ENCODE data around the gene CPXM1.

DNA sequence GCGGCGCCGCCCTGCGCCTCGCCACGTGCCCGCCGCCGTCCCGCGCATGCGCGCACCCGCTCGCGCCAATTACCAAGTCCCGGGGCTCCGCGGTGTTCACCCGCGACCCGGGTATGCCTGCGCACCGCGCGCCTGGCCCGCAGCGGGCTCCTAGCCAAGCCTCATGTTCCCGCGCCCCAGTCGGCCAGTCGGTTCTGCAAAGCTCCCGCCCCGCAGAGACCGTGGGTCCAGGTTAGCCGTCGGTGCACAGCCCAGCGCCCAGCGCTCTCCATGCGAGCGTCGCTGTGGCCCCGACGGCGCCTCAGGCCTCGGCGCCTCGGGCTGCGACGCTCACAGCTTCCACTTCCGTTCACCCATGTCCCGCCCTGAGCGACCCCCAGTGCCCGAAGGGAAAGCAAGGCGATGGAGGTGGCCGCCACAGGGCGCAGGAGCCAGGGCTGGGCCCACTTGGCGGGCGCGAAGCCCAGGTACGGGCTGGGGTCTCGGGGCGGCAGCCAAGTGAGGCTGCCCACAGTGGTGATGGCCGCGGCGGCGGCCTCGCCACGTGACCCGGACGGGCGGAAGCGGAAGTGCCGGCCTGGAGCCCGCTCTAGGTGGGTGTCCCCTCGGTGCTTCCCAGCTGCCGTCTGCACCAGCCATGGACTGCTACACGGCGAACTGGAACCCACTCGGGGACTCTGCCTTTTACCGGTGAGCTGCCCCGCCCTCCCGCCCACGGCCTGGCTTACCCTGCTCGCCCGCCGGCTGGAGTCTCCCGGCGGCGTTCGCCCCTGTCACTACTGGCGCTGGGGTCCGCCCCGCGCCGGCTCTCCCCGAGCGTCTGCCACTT lies 39.9 kb upstream of the CPXM1 start, which contains the start of the genes PCED1A and VPS16:
- TF ChIP-seq POLR2A (IDR thresholded peaks at IDR 0.05; ENCODE audit: borderline replicate concordance, extremely low read depth, insufficient read depth, insufficient read length) = peak; percentile 63
- no peak for TF ChIP-seq CTCF (IDR thresholded peaks at IDR 0.05 in 2 of 3, conservative IDR thresholded peaks at IDR 0.05 in 1 of 3; ENCODE audit: borderline replicate concordance in 1 of 3, insufficient read depth in 1 of 3, low read depth in 2 of 3, low read length in 2 of 3)
- TF ChIP-seq EZH2 (IDR thresholded peaks at IDR 0.05) = no peak
- peak; percentile 78 for TF ChIP-seq POLR2AphosphoS5 (IDR thresholded peaks at IDR 0.05; ENCODE audit: low read depth, low read length)
- no peak for TF ChIP-seq EZH2phosphoT487 (IDR thresholded peaks at IDR 0.05; ENCODE audit: borderline replicate concordance)
- no peak for TF ChIP-seq ZNF274 (IDR thresholded peaks at IDR 0.05; ENCODE audit: low read depth, low read length)
- TF ChIP-seq REST (IDR thresholded peaks at IDR 0.05; ENCODE audit: low read depth) = no peak
- peak; percentile 97 for TF ChIP-seq YY1 (IDR thresholded peaks at IDR 0.05; ENCODE audit: extremely low read depth, insufficient replicate concordance, low read depth, low read length)
- TF ChIP-seq, protein P1, sequence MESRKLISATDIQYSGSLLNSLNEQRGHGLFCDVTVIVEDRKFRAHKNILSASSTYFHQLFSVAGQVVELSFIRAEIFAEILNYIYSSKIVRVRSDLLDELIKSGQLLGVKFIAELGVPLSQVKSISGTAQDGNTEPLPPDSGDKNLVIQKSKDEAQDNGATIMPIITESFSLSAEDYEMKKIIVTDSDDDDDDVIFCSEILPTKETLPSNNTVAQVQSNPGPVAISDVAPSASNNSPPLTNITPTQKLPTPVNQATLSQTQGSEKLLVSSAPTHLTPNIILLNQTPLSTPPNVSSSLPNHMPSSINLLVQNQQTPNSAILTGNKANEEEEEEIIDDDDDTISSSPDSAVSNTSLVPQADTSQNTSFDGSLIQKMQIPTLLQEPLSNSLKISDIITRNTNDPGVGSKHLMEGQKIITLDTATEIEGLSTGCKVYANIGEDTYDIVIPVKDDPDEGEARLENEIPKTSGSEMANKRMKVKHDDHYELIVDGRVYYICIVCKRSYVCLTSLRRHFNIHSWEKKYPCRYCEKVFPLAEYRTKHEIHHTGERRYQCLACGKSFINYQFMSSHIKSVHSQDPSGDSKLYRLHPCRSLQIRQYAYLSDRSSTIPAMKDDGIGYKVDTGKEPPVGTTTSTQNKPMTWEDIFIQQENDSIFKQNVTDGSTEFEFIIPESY (IDR thresholded peaks at IDR 0.05; ENCODE audit: extremely low read depth, insufficient replicate concordance, low read length) = no peak
- TF ChIP-seq ZFX (IDR thresholded peaks at IDR 0.05) = peak; percentile 94
- peak; percentile 91 for TF ChIP-seq MAX (IDR thresholded peaks at IDR 0.05)
